NCI-H187 (cell line): ENCODE results near the gene TTLL5.
A peak's percentile ranks its signal among the peaks of the same experiment; 100 is the strongest.
"Not testable (repeated sequence)": the region's sequence is repeated elsewhere in the genome, so short reads cannot be mapped to it uniquely, and the experiment has no call there.

Experiments
- DNase-seq, 2 experiments: peaks; one replicate each; lab custom pipeline; 2025; lab: John Stamatoyannopoulos, UW

The TTLL5 gene

DNA sequence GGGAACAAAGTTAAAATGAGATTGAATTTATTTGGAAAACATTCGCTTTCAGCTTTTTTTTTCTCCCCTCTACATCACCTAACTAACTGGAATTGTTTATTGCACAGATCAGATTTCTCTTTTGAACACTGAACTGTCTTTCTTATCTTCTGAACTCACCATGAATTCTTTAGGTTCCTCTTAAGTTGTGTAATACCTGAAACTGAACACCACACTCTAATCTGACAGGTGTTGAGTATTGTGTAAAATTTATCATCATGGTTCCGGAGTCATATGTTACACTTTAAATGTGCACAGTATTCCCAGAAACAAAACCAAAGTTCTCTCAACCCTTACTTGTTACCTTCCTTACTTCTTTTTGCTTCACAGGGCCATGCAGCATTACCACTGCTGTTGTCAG is 254.0 kb downstream of the TTLL5 start:
- DNase-seq, result no peak

DNA sequence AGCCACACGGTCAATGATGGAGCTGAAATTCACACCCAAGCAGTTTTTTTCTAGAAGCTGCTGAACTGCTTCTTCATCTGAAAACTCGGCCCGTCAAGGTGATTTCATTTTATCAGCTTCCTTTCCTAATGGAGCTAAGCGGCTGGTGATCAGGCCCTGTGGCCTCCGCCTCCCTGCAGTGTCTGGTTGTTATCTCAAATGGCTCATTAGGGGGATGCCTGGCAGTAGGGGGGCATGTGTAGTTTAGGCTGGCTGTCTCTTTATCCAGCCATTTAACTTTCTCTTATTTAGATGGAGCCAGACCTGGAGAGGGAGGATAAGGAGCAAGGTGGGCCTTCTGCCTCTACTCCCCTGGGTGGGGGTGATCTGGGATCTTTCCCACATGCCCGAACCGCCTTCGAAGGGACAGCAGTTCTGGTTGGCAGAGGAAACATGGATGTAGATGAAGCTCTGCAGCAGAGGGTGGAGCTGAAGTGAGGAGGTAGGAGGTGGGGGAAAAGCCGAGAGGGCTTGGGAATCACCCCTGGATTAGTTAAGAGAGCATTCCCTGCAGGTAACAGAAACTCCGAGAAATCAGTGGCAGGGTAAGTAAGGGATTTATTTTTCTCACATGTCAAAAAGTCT is 256.4 kb downstream of the TTLL5 start:
- no peak for DNase-seq

DNA sequence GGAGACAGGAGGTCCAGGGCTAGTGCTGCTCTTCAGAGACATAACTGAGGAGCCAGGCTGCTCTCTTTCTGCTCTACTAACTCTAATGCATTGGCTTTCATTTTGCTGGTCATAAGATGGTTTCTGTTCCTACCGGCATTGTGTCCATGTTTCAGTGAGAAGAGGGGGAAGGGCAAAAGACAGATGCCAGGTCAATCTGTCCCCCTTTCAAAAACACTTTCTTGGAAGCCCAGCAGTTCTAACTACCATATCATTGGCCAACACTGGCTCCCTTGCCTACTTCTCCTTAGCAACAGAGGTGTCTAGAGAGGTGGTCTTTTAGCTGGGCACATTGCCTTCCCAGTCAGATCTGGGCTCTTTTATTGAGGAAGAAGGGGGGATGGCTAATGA is 256.9 kb downstream of the TTLL5 start:
- no peak for DNase-seq

DNA sequence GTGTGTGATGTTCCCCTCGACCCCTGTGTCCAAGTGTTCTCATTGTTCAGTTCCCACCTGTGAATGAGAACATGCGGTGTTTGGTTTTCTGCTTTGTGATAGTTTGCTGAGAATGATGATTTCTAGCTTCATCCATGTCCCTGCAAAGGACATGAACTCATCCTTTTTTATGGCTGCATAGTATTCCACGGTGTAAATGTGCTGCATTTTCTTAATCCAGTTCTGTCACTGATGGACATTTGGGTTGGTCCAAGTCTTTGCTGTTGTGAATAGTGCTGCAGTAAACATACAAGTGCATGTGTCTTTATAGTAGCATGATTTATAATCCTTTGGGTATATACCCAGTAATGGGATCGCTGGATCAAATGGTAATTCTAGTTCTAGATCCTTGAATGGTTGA is 259.4 kb downstream of the TTLL5 start:
- not testable (repeated sequence) for DNase-seq

DNA sequence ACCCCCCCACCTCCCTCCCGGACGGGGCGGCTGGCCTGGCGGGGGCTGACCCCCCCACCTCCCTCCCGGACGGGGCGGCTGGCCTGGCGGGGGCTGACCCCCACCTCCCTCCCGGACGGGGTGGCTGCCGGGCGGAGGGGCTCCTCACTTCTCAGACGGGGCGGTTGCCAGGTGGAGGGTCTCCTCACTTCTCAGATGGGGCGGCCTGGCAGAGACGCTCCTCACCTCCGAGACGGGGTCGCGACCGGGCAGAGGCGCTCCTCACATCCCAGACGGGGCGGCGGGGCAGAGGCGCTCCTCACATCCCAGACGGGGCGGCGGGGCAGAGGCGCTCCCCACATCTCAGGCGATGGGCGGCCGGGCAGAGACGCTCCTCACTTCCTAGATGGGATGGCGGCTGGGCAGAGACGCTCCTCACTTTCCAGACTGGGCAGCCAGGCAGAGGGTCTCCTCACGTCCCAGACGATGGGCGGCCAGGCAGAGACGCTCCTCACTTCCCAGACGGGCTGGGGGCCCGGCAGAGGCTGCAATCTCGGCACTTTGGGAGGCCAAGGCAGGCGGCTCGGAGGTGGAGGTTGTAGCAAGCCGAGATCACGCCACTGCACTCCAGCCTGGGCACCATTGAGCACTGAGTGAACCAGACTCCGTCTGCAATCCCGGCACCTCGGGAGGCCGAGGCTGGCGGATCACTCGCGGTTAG is 264.2 kb downstream of the TTLL5 start:
- not testable (repeated sequence) for DNase-seq

DNA sequence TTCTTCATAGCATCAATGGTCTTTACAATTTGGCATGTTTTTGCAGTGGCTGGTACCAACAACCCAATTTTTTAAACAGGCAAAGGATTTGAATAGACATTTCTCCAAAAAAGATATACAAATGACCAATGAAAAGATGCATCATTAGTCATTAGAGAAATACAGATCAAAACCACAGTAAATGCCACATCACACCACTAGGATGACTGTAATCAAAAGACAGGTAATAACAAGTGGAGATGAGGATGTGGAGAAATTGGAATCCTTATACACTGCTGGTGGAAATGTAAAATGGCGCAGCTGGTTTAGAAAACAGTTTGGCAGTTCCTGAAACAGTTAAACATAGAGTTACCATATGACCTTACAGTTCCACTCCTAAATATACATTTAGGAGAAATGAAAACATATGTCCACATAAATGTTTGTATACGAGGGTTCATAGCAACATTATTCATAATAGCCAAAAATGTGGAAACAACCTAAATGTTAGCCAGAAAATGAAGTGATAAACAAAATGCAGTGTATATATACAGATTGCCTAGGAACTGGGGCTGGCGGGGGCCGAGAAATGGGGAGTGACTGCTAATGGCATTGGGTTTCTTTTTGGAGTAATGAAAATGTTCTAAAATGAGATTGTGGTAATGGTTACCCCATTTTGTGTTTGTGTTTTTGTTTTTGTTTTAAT is 265.5 kb downstream of the TTLL5 start:
- no peak for DNase-seq

DNA sequence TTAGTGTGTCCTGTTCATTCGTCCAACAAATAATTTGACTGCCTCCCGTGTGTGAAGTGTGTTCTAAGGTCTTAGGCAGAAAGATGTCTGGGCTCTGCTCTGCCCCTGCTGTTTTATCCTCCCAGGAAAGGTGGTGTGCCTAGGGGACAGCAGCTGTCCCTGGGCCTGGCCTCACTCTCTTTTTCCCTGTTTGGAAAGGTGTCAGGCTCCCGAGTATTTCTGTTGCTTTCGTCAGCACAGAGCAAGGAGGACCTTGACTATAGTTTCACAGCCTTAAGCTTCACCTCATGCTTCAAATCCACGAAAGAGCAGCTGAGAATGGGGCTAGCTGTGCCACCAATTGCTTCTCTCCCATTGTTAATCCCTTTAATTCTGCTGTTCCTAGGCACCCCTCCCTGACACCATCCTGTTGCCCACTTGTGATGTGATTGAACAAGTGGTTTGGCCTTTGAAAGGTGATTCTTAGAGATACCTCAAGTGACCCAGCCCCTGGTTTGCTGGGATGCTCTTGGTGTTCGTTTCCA is 266.6 kb downstream of the TTLL5 start:
- DNase-seq, result no peak

DNA sequence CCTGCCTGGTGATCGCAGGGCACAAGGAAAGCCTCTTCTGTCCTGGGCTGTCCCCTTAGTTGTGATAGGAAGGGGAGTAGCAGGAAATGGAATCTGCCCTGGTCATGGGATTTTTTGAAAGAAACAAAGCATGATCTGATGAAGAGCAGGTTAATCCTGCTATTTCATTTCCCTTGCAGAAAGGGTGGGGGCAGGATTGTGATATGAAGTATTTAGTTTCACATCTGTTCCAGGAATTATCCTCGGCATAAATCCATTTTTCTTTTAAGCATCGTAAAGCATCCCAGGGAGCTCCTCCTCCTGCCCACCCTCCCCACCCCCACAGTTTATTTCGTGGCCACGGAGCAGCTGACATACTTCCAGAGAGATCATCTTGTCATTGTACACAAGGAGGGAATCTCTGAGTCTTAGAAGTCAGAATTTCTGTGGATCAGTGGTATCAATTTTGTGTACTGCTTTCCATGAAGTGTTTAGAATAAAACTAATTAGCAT is 267.7 kb downstream of the TTLL5 start:
- DNase-seq, result no peak

DNA sequence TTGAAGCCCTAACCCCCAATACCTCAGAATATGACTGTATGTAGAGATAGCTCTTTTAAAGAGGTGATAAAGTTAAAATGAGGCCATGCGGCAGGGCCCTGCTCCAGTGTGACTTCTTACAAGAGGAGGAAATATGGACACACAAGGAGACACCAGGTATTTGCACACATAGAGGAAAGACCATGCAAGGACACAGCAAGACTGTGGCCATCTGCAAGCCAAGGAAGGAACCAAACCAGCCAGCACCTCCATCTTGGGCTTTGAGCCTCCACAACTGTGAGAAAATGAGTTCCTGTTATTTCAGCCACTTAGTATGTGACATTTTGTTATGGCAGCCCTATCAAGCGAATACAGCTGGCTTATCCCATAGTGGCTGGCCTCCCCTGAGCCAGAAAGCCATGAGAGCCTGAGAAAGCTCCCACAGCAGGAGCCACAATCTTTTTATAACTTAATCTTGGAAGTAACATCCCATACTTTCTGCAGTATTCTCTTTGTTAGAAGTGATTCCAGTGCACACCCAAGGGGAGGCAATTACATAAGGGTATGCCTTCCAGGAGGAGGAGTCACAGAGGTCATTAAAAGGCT is 272.8 kb downstream of the TTLL5 start:
- no peak for DNase-seq

DNA sequence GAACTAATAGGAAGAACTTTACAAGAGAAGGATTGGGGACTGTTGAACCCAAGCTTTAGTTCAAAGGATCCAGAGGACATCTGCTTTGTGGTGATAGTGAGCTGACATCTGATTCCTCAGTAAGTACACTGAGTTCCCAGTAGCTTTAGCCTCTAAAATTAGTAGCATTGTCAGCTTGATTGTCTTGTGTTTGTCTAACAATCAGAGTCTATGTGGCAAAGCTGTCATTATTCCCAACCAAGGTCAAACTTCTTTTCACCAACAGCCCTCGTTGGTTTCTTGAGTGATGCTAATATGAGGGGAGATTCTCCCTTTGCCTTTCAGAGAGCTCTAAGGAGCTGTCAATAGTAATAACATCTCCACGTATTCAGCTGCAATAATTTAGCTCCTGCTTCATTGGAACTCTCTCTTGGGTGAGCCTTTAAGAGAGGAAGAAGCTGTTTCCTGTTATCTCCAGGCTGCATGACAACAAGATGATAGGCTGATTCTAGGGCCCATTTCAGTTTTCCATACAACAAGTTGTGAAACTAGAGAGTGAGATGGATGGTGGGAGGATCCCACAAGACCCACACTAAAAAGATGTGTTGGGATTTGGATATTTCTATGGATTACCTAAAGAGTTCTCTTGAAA is 274.1 kb downstream of the TTLL5 start:
- peak in 1 of 2 experiments; percentile 2 for DNase-seq

DNA sequence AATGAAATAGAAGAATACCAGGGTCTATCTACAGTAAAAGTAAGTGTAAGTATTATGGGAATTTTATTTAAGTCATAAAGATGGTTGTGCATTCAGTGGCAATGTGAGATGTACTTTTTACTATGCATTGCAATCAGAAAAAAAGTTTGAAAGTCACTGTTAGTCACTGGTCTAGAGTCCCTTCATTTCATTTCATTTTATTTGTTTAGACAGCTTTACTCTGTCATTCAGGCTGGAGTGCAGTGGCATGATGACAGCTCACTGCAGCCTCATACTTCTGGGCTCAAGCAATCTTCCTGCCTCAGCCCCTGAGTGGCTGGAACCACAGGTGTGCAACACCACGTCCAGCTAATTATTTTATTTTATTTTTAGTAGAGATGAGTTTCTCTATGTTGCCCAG is 278.2 kb downstream of the TTLL5 start:
- no peak for DNase-seq

DNA sequence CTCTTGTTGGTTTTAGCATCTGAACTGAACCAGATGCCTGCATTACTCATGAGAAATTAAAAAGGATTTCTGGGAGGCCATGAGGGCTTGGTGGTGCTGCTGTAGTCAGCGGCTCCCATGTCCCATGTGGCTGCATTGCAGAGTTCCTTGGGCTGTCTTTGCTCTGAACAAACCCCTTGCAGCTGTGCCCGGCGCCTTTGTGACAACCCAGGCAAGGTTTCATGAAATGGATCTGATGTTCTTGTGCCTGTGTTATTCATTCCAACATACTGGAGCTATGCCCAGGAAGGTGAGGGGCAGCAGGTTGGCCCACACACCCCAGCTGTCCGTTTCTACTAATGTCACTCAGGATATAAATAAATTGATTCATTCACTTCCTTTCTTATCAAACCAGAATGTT is 280.0 kb downstream of the TTLL5 start:
- DNase-seq, result no peak

DNA sequence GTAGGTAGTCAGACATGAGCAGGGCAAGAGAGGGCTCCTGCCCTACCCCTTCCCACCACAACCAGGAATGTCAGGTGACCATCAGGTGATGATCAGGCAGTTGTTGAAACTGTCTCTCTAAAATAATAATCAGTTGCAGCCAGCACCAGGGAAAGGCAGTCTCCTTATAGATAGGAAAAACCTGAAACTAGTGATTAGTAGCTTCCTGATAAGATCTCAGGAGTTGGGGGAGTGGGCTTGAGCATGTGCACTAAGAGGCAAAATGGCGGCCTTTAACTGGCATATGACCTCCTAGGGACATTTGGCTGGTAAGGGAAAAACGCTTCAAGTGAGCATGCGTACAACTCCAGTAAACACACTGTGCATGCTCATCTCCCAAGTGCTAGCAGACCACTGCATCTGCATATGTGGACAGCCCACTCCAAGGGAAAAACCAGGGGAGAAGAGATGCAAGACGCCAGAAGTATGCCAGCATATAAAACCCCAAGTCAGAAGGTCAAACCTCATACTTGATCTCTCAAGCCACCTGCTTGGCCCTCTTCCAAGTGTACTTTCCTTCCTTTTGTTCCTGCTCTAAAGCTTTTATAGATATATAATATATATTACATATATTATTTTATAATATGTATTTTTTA is 283.7 kb downstream of the TTLL5 start:
- DNase-seq, result no peak

DNA sequence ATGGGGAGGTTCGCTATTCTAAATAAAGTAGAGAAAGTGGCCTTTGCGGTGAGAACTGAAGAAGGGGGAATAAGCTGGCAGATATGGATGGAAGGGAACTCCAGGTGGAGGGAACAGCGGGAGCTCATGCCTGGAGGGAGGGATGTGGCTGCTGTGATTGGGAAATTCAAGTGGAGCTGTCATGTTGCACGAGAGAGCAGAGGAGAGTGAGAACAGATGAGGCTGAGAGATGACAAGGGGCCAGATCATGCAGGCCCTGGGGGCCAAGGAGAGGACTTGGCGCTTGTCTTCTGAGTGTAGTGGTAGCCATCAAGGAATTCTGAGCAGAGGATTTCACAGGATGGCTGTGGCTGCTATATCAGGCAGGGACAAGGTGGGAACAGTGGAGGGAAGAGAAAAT is 285.7 kb downstream of the TTLL5 start:
- DNase-seq, result no peak

DNA sequence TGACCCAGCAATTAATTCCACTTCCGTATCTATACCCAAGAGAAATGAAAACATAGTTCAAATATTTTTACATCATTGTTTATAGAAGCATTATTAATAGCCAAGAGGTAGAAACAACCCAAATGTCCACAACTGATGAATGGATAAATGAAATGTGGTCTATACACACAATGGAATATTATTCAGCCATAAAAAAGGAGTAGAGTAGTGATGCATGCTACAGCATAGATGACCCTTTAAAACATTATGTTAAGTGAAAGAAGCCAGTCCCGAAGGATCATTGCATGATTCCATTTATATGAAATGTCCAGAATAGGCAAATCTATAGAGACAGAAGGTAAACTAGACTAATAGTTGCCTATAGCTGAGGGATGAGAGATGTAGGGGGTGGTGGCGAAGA is 291.4 kb downstream of the TTLL5 start:
- DNase-seq, result no peak

DNA sequence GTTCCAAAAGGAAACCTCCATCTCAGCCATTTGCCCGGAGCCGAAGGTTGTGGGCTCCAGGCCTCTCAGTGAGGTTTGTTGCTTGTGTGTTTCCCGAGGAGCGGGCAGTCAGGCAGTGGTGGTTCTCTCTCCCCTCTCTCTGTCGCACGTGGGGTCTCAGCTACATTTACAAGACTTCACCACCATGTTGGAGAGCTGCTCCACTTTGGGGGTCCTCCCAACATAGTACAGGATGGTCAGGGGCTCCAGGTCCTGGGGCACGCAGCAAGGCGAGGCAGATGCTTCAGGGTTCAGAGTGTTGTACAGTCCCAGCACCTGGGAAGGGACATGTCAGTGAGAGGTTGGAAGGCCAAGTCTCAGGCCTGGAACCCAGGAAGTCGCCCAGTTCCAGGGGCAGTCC is 298.0 kb downstream of the TTLL5 start:
- no peak for DNase-seq

DNA sequence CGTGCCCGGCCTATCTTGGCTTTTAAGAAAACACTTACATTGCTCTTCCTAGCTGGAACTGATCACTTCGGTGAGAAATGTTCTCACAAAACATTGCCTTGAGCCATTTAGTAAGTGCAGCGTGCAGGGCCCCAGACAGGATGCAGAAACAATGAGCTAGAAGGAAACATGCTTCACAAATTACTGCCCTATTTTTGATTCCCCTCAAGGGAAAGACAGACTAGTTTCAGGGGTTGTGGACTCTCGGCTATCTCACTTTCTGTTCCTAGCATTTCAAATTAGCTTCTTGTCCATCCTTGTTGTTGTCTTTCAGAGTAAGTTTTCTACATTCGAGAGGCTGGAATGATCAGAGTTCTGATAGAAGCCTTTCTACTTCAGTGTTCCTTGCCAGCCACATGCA is 299.2 kb downstream of the TTLL5 start:
- no peak for DNase-seq

DNA sequence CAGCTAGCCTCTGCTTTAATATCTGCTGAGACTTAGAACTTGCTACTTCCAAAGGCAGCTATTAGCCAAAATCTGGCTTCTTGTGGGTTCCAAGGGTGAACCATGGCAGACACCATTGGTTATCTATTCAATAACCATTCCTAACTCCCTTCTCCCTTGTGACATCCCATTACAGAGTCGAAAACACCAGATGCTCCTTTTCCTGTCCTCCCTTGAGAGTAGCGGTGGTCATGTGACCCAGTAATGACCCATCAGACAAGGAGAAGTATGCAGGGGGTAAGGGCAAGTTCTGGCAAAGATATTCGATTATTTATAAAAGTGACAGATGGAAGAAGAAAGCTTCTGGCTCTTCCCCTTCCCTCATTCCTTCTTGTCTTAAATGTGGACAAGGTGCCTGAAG is 300.6 kb downstream of the TTLL5 start:
- no peak for DNase-seq

DNA sequence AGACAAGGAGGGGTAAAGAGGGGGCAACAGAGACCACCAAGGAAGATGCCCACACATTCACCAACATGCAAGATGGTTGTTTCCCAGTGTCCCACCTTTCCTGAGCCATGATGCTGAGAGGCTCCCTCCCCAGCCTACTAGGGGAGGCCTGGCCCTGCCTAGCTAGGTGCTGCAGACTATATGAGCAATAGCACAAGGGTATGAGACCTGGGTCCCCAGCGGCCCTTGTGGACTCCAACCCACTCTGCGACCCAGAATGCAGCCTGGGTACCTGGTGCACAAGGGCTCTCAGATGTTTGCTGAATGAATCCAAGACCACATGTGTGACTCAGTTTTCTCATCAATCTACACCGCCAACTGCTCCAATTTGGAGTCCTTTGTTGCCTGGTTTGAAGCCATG is 306.8 kb downstream of the TTLL5 start:
- no peak for DNase-seq

DNA sequence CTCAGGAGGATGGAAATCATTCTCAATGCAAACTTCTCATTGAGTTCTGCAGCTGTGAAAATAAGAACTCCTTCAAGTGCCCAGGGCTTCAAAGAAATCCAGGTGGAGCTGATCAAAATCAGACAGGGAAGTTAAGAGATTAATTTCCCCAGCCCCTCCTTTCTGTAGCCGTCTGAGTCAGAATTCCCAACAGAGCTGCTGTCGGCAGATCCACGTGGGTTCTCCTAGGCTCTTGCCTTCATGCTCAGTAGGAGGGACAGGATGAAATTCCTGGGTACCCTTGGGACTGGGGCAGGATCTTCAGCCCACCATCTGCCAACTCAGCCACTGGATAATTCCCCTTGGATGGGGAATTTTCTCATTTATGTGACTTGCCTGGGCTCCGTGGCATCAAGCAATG is 307.4 kb downstream of the TTLL5 start:
- DNase-seq, result no peak

DNA sequence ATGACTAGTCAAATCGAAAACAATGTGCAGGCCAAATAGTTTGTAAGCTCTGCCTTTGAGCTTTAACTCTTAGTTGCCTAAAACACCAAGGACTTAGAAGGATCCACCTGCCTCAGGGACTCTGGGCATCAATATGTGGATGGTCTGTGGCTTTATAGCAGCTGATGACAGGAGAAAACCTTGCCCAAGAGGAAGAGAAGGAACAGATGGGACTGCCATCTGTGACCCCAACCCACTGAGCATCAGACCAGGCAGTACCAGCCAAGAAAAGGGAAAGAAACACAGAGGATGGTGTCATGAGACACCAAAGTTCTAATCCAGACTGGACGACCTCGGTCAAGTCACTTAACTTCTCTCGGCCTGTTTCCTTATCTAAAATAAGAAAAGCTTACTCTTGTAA is 308.1 kb downstream of the TTLL5 start:
- DNase-seq, result no peak

DNA sequence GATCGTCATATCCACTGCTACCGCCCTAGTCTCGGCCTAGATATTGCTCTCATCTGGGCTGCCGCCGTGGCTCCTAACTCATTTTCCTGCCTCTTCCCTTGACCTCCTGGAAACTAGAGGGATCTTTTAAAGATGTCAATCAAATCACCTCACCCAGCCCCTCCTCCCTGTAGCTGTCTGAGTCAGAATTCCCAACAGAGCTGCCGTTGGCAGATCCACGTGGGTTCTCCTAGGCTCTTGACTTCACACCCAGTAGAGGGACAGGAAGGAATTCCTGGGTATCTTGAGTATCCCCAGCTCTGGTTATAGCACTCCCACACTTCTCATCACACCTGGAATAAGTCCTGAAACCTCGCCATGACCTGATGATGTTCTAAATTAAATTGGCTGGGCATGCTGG is 308.8 kb downstream of the TTLL5 start:
- DNase-seq, result no peak
